Left lobe of liver (tissue), 2 donors: Measurements from ENCODE around the gene LIN52. TPM values are rescaled to one million over a fixed set of nuclear protein-coding genes. Genes with fewer than 3 reads are reported as not detected.
"Not testable (repeated sequence)": the region's sequence is repeated elsewhere in the genome, so short reads cannot be mapped to it uniquely, and the experiment has no call there.

Experiments
- ATAC-seq: fragments of 200-7000 bp; cut with Tn5 transposase; one replicate; pipeline ENCODE4 v1.9.1; 2020; ENCODE audit warnings: mild to moderate bottlenecking, moderate library complexity
- DNase-seq: peaks from one replicate; pipeline ENCODE4 v3.0.0-alpha.2; 2020; ENCODE audit warnings: low spot score
- total RNA-seq: library from RNA; stranded (reverse); gene quantifications from one replicate; pipeline ENCODE4 v1.2.1, GENCODE V29; 2021
- donor health status: DM: no; HTN: no; CAD: no; lungs with moderate emphysema.
- donor health status: DM: no; HTN: yes; CAD: no.

LIN52 gene
- total RNA-seq, 1 donor from 2014 or later: 5.6 TPM

GRCh38 chr14:74105381-74105780 is 20.6 kb downstream of the LIN52 start:
- DNase-seq: no peak
- no peak for ATAC-seq

GRCh38 chr14:74109369-74109768 is 24.6 kb downstream of the LIN52 start:
- DNase-seq (no peak), ATAC-seq (no peak)

GRCh38 chr14:74111395-74112216 is 26.9 kb downstream of the LIN52 start:
- peak; percentile 93 for ATAC-seq
- not testable (repeated sequence) for DNase-seq

GRCh38 chr14:74125487-74125886 is 40.7 kb downstream of the LIN52 start:
- ATAC-seq, DNase-seq: not testable (repeated sequence)

GRCh38 chr14:74126315-74127013 is 41.7 kb downstream of the LIN52 start:
- ATAC-seq: no peak
- DNase-seq: no peak

GRCh38 chr14:74127634-74128033 is 42.9 kb downstream of the LIN52 start:
- no peak for ATAC-seq
- no peak for DNase-seq

- ATAC-seq: peak; percentile 84
- DNase-seq: no peak
These were observed 49.2 kb downstream of the LIN52 start for GRCh38 chr14:74133833-74134481.

GRCh38 chr14:74134484-74134883 is 49.7 kb downstream of the LIN52 start:
- DNase-seq: no peak
- ATAC-seq: peak; percentile 14

GRCh38 chr14:74135426-74135825 is 50.7 kb downstream of the LIN52 start:
- ATAC-seq (no peak), DNase-seq (no peak)

GRCh38 chr14:74140374-74140850 is 55.7 kb downstream of the LIN52 start:
- ATAC-seq: peak; percentile 81
- peak; percentile 76 for DNase-seq

- DNase-seq (peak; percentile 52), ATAC-seq (peak; percentile 67)
These were observed 56.9 kb downstream of the LIN52 start for GRCh38 chr14:74141703-74142102.

- ATAC-seq: peak; percentile 62
- DNase-seq: no peak
These were observed 57.8 kb downstream of the LIN52 start for GRCh38 chr14:74142523-74142922.

- ATAC-seq: peak; percentile 24
These were observed 60.0 kb downstream of the LIN52 start for GRCh38 chr14:74144789-74145188.

GRCh38 chr14:74147571-74147970 is 62.8 kb downstream of the LIN52 start:
- no peak for DNase-seq
- ATAC-seq: no peak

More at GRCh38 chr14:74144789-74145188, 60.0 kb downstream of the LIN52 start:
- DNase-seq: no peak

GRCh38 chr14:74148705-74149104 is 63.9 kb downstream of the LIN52 start:
- DNase-seq (no peak), ATAC-seq (no peak)

- ATAC-seq: no peak
- DNase-seq: no peak
These were observed 70.5 kb downstream of the LIN52 start for GRCh38 chr14:74155287-74155686.

- DNase-seq (no peak), ATAC-seq (no peak)
These were observed 71.0 kb downstream of the LIN52 start for GRCh38 chr14:74155749-74156148.

- ATAC-seq (no peak), DNase-seq (no peak)
These were observed 76.0 kb downstream of the LIN52 start for GRCh38 chr14:74160763-74161162.

- ATAC-seq (peak; percentile 89), DNase-seq (no peak)
These were observed 76.9 kb downstream of the LIN52 start for GRCh38 chr14:74161526-74162158.

- no peak for DNase-seq
- ATAC-seq: no peak
These were observed 85.2 kb downstream of the LIN52 start for GRCh38 chr14:74169906-74170305.

- ATAC-seq: peak; percentile 16
- DNase-seq: no peak
These were observed 91.6 kb downstream of the LIN52 start for GRCh38 chr14:74176400-74176793.
